HEK293 (cell line): ENCODE data around the gene AHCTF1.
"Not testable (repeated sequence)": the region's sequence is repeated elsewhere in the genome, so short reads cannot be mapped to it uniquely, and the experiment has no call there.

Source experiments
- YY2 ChIP-seq: fragments of 450-650 bp; formaldehyde crosslinking; IDR thresholded peaks from 2 replicates; pipeline ENCODE4 v1.5.1; 2016; ENCODE audit warnings: missing biosample characterization, missing genetic modification characterization
- ZNF529 ChIP-seq: fragments of 450-650 bp; formaldehyde crosslinking; IDR thresholded peaks from 2 replicates; pipeline ENCODE4 v1.5.1; 2017; ENCODE audit warnings: missing genetic modification characterization, missing biosample characterization; ENCODE audit not compliant: insufficient replicate concordance
- ZNF776 ChIP-seq: fragments of 450-650 bp; formaldehyde crosslinking; IDR thresholded peaks from 2 replicates; pipeline ENCODE4 v1.5.0; 2017; ENCODE audit warnings: missing biosample characterization, missing genetic modification characterization, borderline replicate concordance
- TF ChIP-seq, protein P1 (sequence below): fragments of 450-650 bp; formaldehyde crosslinking; IDR thresholded peaks from 2 replicates; pipeline ENCODE4 v1.5.1; 2016; ENCODE audit warnings: missing biosample characterization, missing genetic modification characterization
- TF ChIP-seq, protein P2 (sequence below): fragments of 450-650 bp; formaldehyde crosslinking; IDR thresholded peaks from 2 replicates; pipeline ENCODE4 v1.5.1; 2016; ENCODE audit warnings: missing biosample characterization, missing genetic modification characterization, low read depth

DNA sequence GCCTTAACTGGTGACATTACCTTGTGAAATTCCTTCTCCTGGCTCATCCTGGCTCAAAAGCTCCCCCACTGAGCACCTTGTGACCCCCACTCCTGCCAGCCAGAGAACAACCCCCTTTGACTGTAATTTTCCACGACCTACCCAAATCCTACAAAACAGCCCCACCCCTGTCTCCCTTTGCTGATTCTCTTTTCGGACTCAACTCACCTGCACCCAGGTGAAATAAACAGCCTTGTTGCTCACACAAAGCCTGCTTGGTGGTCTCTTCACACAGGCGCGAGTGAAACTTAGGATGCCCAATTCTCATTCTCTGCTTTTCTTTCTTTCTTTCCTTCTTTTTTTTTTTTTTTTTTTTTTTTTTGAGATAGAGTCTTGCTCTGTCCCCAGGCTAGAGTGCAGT lies 118.4 kb downstream of the AHCTF1 start:
- TF ChIP-seq, protein P1, sequence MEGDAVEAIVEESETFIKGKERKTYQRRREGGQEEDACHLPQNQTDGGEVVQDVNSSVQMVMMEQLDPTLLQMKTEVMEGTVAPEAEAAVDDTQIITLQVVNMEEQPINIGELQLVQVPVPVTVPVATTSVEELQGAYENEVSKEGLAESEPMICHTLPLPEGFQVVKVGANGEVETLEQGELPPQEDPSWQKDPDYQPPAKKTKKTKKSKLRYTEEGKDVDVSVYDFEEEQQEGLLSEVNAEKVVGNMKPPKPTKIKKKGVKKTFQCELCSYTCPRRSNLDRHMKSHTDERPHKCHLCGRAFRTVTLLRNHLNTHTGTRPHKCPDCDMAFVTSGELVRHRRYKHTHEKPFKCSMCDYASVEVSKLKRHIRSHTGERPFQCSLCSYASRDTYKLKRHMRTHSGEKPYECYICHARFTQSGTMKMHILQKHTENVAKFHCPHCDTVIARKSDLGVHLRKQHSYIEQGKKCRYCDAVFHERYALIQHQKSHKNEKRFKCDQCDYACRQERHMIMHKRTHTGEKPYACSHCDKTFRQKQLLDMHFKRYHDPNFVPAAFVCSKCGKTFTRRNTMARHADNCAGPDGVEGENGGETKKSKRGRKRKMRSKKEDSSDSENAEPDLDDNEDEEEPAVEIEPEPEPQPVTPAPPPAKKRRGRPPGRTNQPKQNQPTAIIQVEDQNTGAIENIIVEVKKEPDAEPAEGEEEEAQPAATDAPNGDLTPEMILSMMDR (tag by site-specific recombination), result not testable (repeated sequence)
- TF ChIP-seq ZNF529, ZNF776, YY2 (tag by site-specific recombination): not testable (repeated sequence)
- TF ChIP-seq, protein P2, sequence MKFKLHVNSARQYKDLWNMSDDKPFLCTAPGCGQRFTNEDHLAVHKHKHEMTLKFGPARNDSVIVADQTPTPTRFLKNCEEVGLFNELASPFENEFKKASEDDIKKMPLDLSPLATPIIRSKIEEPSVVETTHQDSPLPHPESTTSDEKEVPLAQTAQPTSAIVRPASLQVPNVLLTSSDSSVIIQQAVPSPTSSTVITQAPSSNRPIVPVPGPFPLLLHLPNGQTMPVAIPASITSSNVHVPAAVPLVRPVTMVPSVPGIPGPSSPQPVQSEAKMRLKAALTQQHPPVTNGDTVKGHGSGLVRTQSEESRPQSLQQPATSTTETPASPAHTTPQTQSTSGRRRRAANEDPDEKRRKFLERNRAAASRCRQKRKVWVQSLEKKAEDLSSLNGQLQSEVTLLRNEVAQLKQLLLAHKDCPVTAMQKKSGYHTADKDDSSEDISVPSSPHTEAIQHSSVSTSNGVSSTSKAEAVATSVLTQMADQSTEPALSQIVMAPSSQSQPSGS (tag by site-specific recombination), result not testable (repeated sequence)
